Common myeloid progenitor, CD34-positive (primary cell): ENCODE measurements around the gene GLI3.

Experiments used
- CTCF ChIA-PET: fragments of 350-600 bp; sonication (Branson Sonifier 250); formaldehyde crosslinking; loops from one replicate; lab custom pipeline; 2021; ENCODE audit warnings: antibody characterized with exemption; lab: Charles Lee
- POLR2A ChIA-PET: fragments of 350-600 bp; sonication (Branson Sonifier 250); formaldehyde crosslinking; loops from one replicate; lab custom pipeline; 2021; ENCODE audit warnings: antibody characterized with exemption; lab: Charles Lee
- DNase-seq, 3 donors: peaks; one replicate each; pipeline versions ENCODE4 v3.0.0 to v3.0.0-alpha.2; 2013
- H3K27ac ChIP-seq, 2 experiments: 1 replicate in 1 of 2; 2 replicates in 1 of 2; pipeline ENCODE4 v1.7.0; 2013; ENCODE audit warnings: inconsistent platforms in 2 of 2, low read length in 2 of 2, mild to moderate bottlenecking in 2 of 2, low read depth in 1 of 2, moderate library complexity in 1 of 2; ENCODE audit not compliant: severe bottlenecking in 2 of 2, insufficient read depth in 1 of 2, poor library complexity in 1 of 2
- H3K27me3 ChIP-seq, 5 experiments: replicated peaks in 2 of 5; 1 replicate in 3 of 5; 2 replicates in 2 of 5; pipeline versions ENCODE4 v1.6.1 to v1.7.0; 2013; ENCODE audit warnings: low read length in 4 of 5, mild to moderate bottlenecking in 2 of 5, moderate library complexity in 2 of 5, inconsistent platforms in 1 of 5; ENCODE audit not compliant: insufficient read depth in 5 of 5, control insufficient read depth in 4 of 5
- H3K36me3 ChIP-seq, 4 experiments: 1 replicate in 2 of 4; 2 replicates in 2 of 4; pipeline versions ENCODE4 v1.6.1 to v1.7.0; 2013; ENCODE audit warnings: low read length in 3 of 4, control low read depth in 1 of 4, mild to moderate bottlenecking in 1 of 4; ENCODE audit not compliant: control insufficient read depth in 4 of 4, insufficient read depth in 4 of 4
- H3K4me1 ChIP-seq, 4 experiments: 1 replicate in 3 of 4; 2 replicates in 1 of 4; pipeline versions ENCODE4 v1.6.1 to v1.7.1; 2013; ENCODE audit warnings: low read length in 3 of 4, mild to moderate bottlenecking in 3 of 4, control low read depth in 1 of 4, inconsistent platforms in 1 of 4, moderate library complexity in 1 of 4; ENCODE audit not compliant: control insufficient read depth in 4 of 4, insufficient read depth in 4 of 4; ENCODE audit errors: control extremely low read depth in 1 of 4
- H3K4me3 ChIP-seq, 7 experiments: 1 replicate in 4 of 7; 2 replicates in 3 of 7; pipeline versions ENCODE4 v1.5.1 to v1.7.0; 2013; ENCODE audit warnings: mild to moderate bottlenecking in 7 of 7, low read length in 6 of 7, moderate library complexity in 6 of 7, inconsistent platforms in 2 of 7, low read depth in 2 of 7, control low read depth in 1 of 7; ENCODE audit not compliant: insufficient read depth in 4 of 7, control insufficient read depth in 1 of 7; ENCODE audit errors: extremely low read depth in 1 of 7
- H3K9me3 ChIP-seq, 5 experiments: 1 replicate in 4 of 5; 2 replicates in 1 of 5; pipeline versions ENCODE4 v1.6.1 to v1.7.1; 2013; ENCODE audit warnings: low read length in 4 of 5, mild to moderate bottlenecking in 2 of 5, inconsistent platforms in 1 of 5, low read depth in 1 of 5, moderate library complexity in 1 of 5; ENCODE audit not compliant: control insufficient read depth in 4 of 5, insufficient read depth in 2 of 5; ENCODE audit errors: control extremely low read depth in 1 of 5
- WGBS: methylation state at CpG from one replicate; pipeline ENCODE4 v1.1.5; 2013; ENCODE audit not compliant: insufficient coverage; 5-methylcytosine and 5-hydroxymethylcytosine counted together

Gene GLI3

DNA sequence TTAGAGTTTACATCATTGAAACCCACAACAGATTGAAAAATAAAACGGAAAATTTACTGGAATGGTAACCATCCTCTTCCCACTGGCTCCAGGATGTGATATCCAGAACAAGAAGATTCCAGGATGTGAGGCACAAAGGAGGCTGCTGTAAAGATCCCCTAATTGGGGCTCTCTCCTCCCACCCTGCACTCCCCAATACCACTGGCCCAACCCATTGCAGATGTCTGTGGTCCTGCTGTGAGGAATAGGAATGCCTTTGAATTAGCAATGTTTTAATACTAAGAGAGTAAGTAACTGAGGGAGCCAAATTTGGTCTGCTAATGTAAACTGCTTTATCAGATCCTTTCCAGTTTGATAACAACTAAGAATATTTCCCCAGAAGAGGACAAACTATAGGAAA, 308.2 kb downstream of the GLI3 start:
- CTCF ChIA-PET = interaction anchor here (1.2 to 4.1 kb wide), 3 partner anchors 12 to 15 kb away, joined by 3 to 21 read pairs (median 6); no protein-coding TSS in a partner anchor

DNA sequence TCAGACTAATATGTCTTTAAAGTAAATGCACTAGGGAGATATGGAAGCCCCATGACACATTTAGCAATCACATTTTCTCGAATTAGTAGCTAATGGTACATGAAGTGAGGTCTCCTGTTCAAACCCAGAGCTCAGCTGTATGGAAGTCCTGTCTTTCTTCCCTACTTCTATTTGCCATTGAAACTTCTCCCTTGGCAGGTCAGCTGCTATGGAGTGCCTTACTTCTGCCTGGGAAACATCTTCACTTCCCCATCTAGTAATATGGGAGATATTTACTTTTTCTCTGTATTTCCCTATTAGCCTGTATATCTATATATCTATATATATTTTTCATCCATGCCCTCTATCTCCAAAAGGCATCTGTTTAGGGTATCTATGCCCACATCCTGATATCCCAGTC, 308.8 kb downstream of the GLI3 start:
- no peaks in the 10 kb centered on the region for H3K27me3 ChIP-seq
- H3K9me3 ChIP-seq = peaks cover 0 to 3% (median 0%) of the 10 kb centered on the region in 5 experiments
- no peak overlapping the region for H3K27ac ChIP-seq
- no peaks in the 10 kb centered on the region for H3K36me3 ChIP-seq
- 90% methylated on average over 1 of the region's 1 CpG for WGBS
- POLR2A ChIA-PET = no interaction called here
- CTCF ChIA-PET = interaction anchor here (1.5 kb wide), 1 partner anchor 13 kb away, joined by 6 read pairs; no protein-coding TSS in a partner anchor
- no peak for DNase-seq
- H3K4me1 ChIP-seq = peaks cover 0 to 23% (median 10%) of the 10 kb centered on the region in 4 experiments
- H3K4me3 ChIP-seq = no peak overlapping the region

More for the DNA sequence above, 308.2 kb downstream of the GLI3 start:
- no peaks in the 10 kb centered on the region for H3K27me3 ChIP-seq
- 100% methylated on average over 1 of the region's 1 CpG for WGBS
- no peak overlapping the region for H3K4me3 ChIP-seq
- H3K4me1 ChIP-seq = peaks cover 0 to 23% (median 10%) of the 10 kb centered on the region in 4 experiments
- H3K9me3 ChIP-seq = peaks cover 0 to 3% (median 0%) of the 10 kb centered on the region in 5 experiments
- no peaks in the 10 kb centered on the region for H3K36me3 ChIP-seq
- POLR2A ChIA-PET = no interaction called here
- no peak for DNase-seq
- H3K27ac ChIP-seq = no peak overlapping the region

DNA sequence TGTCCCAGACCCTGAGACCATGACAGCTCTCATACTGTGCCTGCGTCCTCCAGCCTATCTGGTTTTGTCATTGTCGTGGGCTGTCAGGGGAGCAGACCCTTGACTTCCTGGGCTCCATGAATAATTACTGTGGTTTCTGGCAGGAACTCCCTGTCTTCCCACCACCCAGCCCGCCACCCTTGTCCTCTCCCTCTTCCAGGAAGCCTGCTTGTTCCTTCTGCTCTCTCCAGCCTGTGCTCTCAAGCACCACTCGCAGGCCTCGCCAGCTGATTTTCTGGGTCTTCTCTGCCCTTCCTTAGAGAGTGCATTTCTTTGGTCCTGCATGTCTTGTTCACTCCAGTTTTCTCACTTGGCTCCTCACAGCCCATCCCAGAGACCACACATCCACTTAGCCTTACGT, 309.6 kb downstream of the GLI3 start:
- CTCF ChIA-PET = interaction anchor here (1.5 kb wide), 1 partner anchor 13 kb away, joined by 6 read pairs; no protein-coding TSS in a partner anchor
- Histone ChIP-seq H3K4me3 (no peak overlapping the region), H3K4me1 (peaks cover 0 to 23% (median 10%) of the 10 kb centered on the region in 4 experiments), H3K27ac (no peak overlapping the region), H3K9me3 (peaks cover 0 to 3% (median 0%) of the 10 kb centered on the region in 5 experiments), H3K27me3 (no peaks in the 10 kb centered on the region), H3K36me3 (no peaks in the 10 kb centered on the region)
- POLR2A ChIA-PET = no interaction called here
- WGBS = 45% methylated on average over 5 of the region's 6 CpGs
- DNase-seq = no peak

DNA sequence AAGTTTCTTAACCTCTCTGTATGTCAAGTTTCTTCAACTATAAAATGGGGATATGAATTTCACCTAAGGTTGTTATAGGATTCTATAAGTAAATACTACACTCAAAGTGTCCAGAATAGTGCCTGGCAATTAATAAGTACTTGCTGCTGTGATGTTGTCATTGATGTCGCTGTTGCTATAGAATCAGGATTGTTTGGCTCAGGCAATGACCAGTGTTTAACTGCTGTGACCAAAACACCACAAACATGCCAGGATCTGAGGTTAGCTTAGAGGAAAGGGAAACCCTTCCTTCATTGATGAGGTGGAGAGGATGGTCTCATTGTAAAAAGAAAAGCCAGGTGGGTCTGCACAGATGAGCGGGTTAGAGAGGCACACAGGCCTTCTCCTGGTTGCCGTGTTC, 311.1 kb downstream of the GLI3 start:
- Histone ChIP-seq H3K27ac (no peak overlapping the region), H3K27me3 (no peaks in the 10 kb centered on the region), H3K36me3 (no peaks in the 10 kb centered on the region), H3K9me3 (peaks cover 0 to 3% (median 0%) of the 10 kb centered on the region in 5 experiments), H3K4me1 (peaks cover 0 to 23% (median 10%) of the 10 kb centered on the region in 4 experiments), H3K4me3 (no peak overlapping the region)
- WGBS = 97% methylated on average over 3 of the region's 3 CpGs
- CTCF ChIA-PET = no interaction called here
- POLR2A ChIA-PET = no interaction called here
- peak in 2 of 3 donors; percentile 46 to 52 for DNase-seq

DNA sequence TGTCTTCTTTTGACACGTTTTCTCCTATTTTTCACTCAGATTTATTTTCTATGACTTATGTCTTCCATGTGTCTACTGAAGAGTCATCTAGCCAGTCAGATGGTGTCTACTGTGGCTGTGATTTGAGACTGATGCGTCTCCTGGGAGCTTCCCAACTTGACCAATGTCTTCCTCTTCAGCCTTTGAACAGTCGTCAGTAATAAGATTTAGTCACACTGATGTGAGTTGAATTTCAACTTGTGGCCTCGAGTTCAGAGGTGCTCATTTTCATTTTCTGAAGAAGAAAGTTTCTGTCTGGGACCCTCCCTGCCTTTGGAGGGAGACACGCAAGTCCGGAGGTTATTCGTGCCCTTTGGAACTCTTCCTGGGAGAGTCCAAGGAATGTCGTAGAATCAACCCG, 312.2 kb downstream of the GLI3 start:
- Histone ChIP-seq H3K27ac (no peak overlapping the region), H3K9me3 (peaks cover 0 to 3% (median 0%) of the 10 kb centered on the region in 5 experiments), H3K4me3 (no peak overlapping the region), H3K27me3 (no peaks in the 10 kb centered on the region), H3K4me1 (peaks cover 0 to 14% (median 10%) of the 10 kb centered on the region in 4 experiments), H3K36me3 (no peaks in the 10 kb centered on the region)
- 96% methylated on average over 7 of the region's 9 CpGs for WGBS
- CTCF ChIA-PET = no interaction called here
- no peak for DNase-seq
- POLR2A ChIA-PET = no interaction called here

DNA sequence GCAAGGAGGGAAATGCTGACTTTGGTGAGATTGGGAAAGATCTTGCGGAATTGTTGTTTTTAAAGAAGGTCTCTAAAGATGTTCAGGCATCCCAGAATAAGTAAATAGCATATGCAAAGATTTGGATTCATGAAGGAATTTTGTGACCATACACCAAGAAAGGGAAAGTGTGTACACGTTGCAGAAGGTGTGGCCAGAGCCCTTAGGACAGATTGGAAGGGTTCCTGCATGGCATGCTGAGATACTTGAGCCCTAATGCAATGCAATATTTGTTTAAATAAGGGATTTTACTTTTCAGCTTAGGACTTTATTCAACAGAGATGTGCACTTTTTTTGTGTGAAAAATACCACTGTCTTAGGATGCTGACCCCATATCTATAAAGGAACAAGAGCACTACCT, 314.6 kb downstream of the GLI3 start:
- peaks cover 0 to 4% (median 3%) of the 10 kb centered on the region in 4 experiments for H3K4me1 ChIP-seq
- no peaks in the 10 kb centered on the region for H3K27me3 ChIP-seq
- H3K36me3 ChIP-seq = no peaks in the 10 kb centered on the region
- H3K9me3 ChIP-seq = peaks cover 0 to 2% (median 0%) of the 10 kb centered on the region in 5 experiments
- no peak for DNase-seq
- WGBS = 95% methylated on average over 2 of the region's 2 CpGs
- no peak overlapping the region for H3K4me3 ChIP-seq
- no peak overlapping the region for H3K27ac ChIP-seq
- CTCF ChIA-PET = interaction anchor here (1.5 kb wide), 1 partner anchor 21 kb away, joined by 5 read pairs; no protein-coding TSS in a partner anchor
- POLR2A ChIA-PET = no interaction called here

DNA sequence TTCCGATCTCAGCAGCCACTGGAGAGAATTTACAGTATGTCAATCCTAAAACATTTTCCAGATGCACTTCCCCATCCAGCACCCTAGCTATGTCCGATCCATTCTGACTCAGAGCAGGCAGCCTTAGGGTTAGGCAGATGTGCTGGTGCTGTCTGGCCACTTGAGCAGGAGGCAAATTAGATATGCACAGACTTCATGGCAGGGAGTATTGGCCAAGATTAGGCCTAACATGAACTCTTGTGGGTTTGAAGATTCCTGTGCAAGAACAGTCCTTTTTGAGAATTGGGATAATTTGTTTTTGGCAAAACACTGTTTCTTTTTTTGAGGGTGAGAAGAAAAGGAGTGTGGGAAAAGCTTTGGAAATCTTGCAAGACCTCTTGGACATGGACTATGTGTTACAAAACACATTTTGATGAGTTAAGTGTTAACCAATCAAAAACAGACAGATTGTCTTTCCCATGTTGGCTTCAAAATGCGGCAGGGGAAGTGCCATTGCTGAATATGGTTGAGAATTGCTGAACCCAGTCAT, 315.5 kb downstream of the GLI3 start:
- H3K4me1 ChIP-seq = no peaks in the 10 kb centered on the region
- H3K27me3 ChIP-seq = no peaks in the 10 kb centered on the region
- POLR2A ChIA-PET = no interaction called here
- DNase-seq = no peak
- H3K36me3 ChIP-seq = no peaks in the 10 kb centered on the region
- H3K4me3 ChIP-seq = no peak overlapping the region
- CTCF ChIA-PET = interaction anchor here (0.6 kb wide), 1 partner anchor 350 kb away, joined by 3 read pairs; no protein-coding TSS in a partner anchor
- H3K27ac ChIP-seq = no peak overlapping the region
- 100% methylated on average over 2 of the region's 3 CpGs for WGBS
- H3K9me3 ChIP-seq = peaks cover 0 to 2% (median 0%) of the 10 kb centered on the region in 5 experiments
